HepG2 (cell line): ENCODE data around the gene TTC23. TPM values are rescaled to one million over a fixed set of nuclear protein-coding genes. Genes with fewer than 3 reads are reported as not detected.

ENCODE experiments used
- FOSL1 ChIP-seq: sonication (generic); formaldehyde crosslinking; IDR thresholded peaks from 2 replicates; pipeline ENCODE4 v1.9.0; 2021; ENCODE audit warnings: missing genetic modification reagents, borderline replicate concordance
- HMG20A ChIP-seq: IDR thresholded peaks from 2 replicates; pipeline ENCODE4 v1.6.1; 2016; ENCODE audit warnings: borderline replicate concordance
- PATZ1 ChIP-seq: sonication (generic); formaldehyde crosslinking; IDR thresholded peaks from 2 replicates; pipeline ENCODE4 v1.4.0; 2020; ENCODE audit warnings: missing genetic modification reagents
- PLRG1 ChIP-seq: fragments of 450-650 bp; conservative IDR thresholded peaks from 2 replicates; pipeline ENCODE4 v1.6.1; 2016
- PRDM4 ChIP-seq: sonication (generic); formaldehyde crosslinking; IDR thresholded peaks from 2 replicates; pipeline ENCODE4 v1.9.0; 2021; ENCODE audit warnings: missing genetic modification reagents, borderline replicate concordance
- SIN3A ChIP-seq: IDR thresholded peaks from 2 replicates; pipeline ENCODE4 v1.6.1; 2011; ENCODE audit warnings: low read depth, mild to moderate bottlenecking, control low read depth, low read length, borderline replicate concordance
- SNAPC2 ChIP-seq: sonication (generic); formaldehyde crosslinking; IDR thresholded peaks from 2 replicates; pipeline ENCODE4 v1.8.1; 2022; ENCODE audit warnings: mild to moderate bottlenecking, missing genetic modification reagents
- SYNCRIP ChIP-seq: fragments of 200-400 bp; formaldehyde crosslinking; IDR thresholded peaks from 2 replicates; pipeline ENCODE4 v1.6.1; 2018; ENCODE audit warnings: mild to moderate bottlenecking, low read depth, low read length; ENCODE audit not compliant: insufficient read depth
- ZNF136 ChIP-seq: sonication (generic); formaldehyde crosslinking; IDR thresholded peaks from 2 replicates; pipeline ENCODE4 v1.8.1; 2022; ENCODE audit warnings: low read depth, mild to moderate bottlenecking, moderate library complexity, missing genetic modification reagents
- ZNF225 ChIP-seq: sonication (generic); formaldehyde crosslinking; IDR thresholded peaks from 2 replicates; pipeline ENCODE4 v1.4.0; 2020; ENCODE audit warnings: mild to moderate bottlenecking, missing genetic modification reagents
- polyA plus RNA-seq, 8 experiments: library from polyadenylated mRNA; depleted of rRNA in 3 of 8; stranded (reverse) in 7 of 8; unstranded in 1 of 8; fragments of >200 nt; fragmentation: Illumina TruSeq in 4 of 8; extraction: Trizol in 4 of 8; gene quantifications; 2 replicates each; pipeline versions ENCODE4 v1.2.1 to v1.2.3, GENCODE V29; 2011 to 2016; ENCODE audit warnings: low read depth in 4 of 8, missing spikeins in 1 of 8, mixed read lengths in 1 of 8; ENCODE audit not compliant: insufficient read depth in 1 of 8
- total RNA-seq, 5 experiments: library from RNA; depleted of rRNA; stranded (reverse); fragments of >200 nt; fragmentation: Illumina TruSeq; extraction: Trizol; gene quantifications; 2 replicates each; pipeline ENCODE4 v1.2.3, GENCODE V29; 2016; ENCODE audit warnings: low read depth in 1 of 5
- TF ChIP-seq, protein P1 (sequence below): sonication (generic); formaldehyde crosslinking; IDR thresholded peaks from 2 replicates; pipeline ENCODE4 v1.5.1; 2020; ENCODE audit warnings: mild to moderate bottlenecking, missing genetic modification reagents, moderate library complexity

The TTC23 gene
- total and polyA plus RNA-seq, 2 of the 13 experiments (the other 11 are each of a cell fraction or from before 2014, with no cell fraction given): 1.6 to 11.7 TPM

DNA sequence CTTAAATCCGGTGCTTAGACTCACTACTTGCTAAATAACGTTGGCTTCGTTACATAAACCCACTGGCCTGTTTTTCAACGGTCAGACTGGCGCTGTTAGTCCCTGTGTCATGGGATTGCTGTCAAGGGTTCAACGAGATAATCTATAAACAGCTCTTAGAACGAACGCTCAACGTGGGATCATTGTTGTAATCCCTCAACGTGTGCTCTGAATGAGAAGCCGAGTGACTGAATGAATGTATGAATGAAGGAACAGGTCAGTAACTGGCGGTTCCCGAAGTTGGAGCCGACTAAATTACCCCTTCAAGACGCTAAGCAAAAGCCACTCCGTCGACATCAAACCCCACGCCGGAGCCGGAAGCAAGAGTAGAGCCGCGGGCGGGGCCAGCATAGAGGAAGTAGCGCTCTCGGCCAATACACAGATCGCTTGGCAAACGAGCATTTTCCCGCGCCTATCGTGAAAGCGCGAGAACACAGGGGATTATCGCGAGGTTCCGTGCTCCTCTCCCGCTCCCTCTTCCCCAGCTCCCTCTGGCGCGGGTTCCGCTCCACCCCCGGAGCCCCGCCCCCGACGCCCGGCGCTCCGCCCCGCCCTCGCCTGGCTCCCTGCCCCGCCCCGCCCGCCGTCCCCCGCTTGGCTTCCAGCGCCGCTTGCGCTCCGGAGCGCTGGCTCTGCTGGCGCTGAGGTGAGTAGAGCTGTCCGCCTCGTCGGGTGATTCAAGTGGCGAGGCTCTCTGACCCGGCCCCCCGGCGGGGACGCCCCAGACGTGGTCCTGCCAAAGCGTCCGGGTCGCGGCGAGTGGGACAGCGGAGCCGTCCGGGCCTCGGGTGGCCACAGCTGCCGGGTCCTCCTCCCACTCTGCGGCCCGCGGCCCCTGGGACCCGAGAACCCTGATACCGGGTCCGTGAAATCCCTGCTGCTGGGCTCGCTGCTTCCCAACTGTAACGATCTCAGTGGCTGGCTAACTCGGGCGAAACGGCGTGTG is 1.8 kb upstream of the TTC23 start, which contains the start of gene LRRC28 (continued):
- TF ChIP-seq PATZ1 (peak; percentile 54), SNAPC2 (CRISPR knock-in tag) (peak; percentile 48; the same call in 1 of the 2 replicates), PLRG1 (no peak), PRDM4 (CRISPR knock-in tag) (no peak), SYNCRIP (no peak), ZNF225 (CRISPR knock-in tag) (peak; percentile 72; the same call in 1 of the 2 replicates), SIN3A (peak; percentile 27; the same call in 1 of the 2 replicates), ZNF136 (CRISPR knock-in tag) (no peak), FOSL1 (CRISPR knock-in tag) (no peak), HMG20A (CRISPR knock-in tag) (no peak)
- TF ChIP-seq, protein P1, sequence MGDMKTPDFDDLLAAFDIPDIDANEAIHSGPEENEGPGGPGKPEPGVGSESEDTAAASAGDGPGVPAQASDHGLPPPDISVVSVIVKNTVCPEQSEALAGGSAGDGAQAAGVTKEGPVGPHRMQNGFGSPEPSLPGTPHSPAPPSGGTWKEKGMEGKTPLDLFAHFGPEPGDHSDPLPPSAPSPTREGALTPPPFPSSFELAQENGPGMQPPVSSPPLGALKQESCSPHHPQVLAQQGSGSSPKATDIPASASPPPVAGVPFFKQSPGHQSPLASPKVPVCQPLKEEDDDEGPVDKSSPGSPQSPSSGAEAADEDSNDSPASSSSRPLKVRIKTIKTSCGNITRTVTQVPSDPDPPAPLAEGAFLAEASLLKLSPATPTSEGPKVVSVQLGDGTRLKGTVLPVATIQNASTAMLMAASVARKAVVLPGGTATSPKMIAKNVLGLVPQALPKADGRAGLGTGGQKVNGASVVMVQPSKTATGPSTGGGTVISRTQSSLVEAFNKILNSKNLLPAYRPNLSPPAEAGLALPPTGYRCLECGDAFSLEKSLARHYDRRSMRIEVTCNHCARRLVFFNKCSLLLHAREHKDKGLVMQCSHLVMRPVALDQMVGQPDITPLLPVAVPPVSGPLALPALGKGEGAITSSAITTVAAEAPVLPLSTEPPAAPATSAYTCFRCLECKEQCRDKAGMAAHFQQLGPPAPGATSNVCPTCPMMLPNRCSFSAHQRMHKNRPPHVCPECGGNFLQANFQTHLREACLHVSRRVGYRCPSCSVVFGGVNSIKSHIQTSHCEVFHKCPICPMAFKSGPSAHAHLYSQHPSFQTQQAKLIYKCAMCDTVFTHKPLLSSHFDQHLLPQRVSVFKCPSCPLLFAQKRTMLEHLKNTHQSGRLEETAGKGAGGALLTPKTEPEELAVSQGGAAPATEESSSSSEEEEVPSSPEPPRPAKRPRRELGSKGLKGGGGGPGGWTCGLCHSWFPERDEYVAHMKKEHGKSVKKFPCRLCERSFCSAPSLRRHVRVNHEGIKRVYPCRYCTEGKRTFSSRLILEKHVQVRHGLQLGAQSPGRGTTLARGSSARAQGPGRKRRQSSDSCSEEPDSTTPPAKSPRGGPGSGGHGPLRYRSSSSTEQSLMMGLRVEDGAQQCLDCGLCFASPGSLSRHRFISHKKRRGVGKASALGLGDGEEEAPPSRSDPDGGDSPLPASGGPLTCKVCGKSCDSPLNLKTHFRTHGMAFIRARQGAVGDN (CRISPR knock-in tag): peak; percentile 83
